Subcutaneous adipose tissue (tissue), 4 donors: ENCODE data around the gene TAS2R3. TPM values are rescaled to one million over a fixed set of nuclear protein-coding genes. Genes with fewer than 3 reads are reported as not detected.

Experiments
- CTCF ChIP-seq: fragments of 450-650 bp; IDR thresholded peaks from one replicate; pipeline ENCODE4 v1.5.1; 2016; ENCODE audit warnings: low read depth, mild to moderate bottlenecking, control low read depth, antibody characterized with exemption, moderate library complexity
- total RNA-seq, 4 donors: library from RNA; depleted of rRNA; stranded (reverse); fragments of >200 nt; gene quantifications; one replicate each; pipeline ENCODE4 v1.1.0, GENCODE V29; 2016

TAS2R3 gene
- total RNA-seq, 4 donors from 2014 or later, result 1.1 to 5.7 (median 2.1) TPM

- TF ChIP-seq CTCF, result no peak
These were observed 15.5 kb upstream of the TAS2R3 start for GRCh38 chr7:141748396-141748795.

GRCh38 chr7:141752634-141753033, 11.3 kb upstream of the TAS2R3 start:
- TF ChIP-seq CTCF, result no peak

- TF ChIP-seq CTCF, result no peak
These were observed 9.0 kb upstream of the TAS2R3 start for GRCh38 chr7:141754939-141755338.

GRCh38 chr7:141776374-141776773, 12.5 kb downstream of the TAS2R3 start, which contains the start of gene TAS2R4:
TAS2R4 (plus strand) TSS chr7:141776674; CDS start chr7:141778489, 1,815 bp downstream.
- no peak for TF ChIP-seq CTCF

- TF ChIP-seq CTCF, result no peak
These were observed 22.0 kb downstream of the TAS2R3 start for GRCh38 chr7:141785706-141786552.

- no peak for TF ChIP-seq CTCF
These were observed 24.4 kb downstream of the TAS2R3 start for GRCh38 chr7:141788296-141788695.

- TF ChIP-seq CTCF, result no peak
These were observed 26.0 kb downstream of the TAS2R3 start, which contains the start of gene TAS2R5 for GRCh38 chr7:141789917-141790316. TAS2R5 (plus strand) TSS chr7:141790217; CDS start chr7:141790362, 145 bp downstream.
